Subcutaneous adipose tissue (tissue), 4 donors: ENCODE data around the gene SAXO2. TPM values are rescaled to one million over a fixed set of nuclear protein-coding genes. Genes with fewer than 3 reads are reported as not detected.

Experiments
- CTCF ChIP-seq: fragments of 450-650 bp; IDR thresholded peaks from one replicate; pipeline ENCODE4 v1.5.1; 2016; ENCODE audit warnings: low read depth, mild to moderate bottlenecking, control low read depth, antibody characterized with exemption, moderate library complexity
- total RNA-seq, 4 donors: library from RNA; depleted of rRNA; stranded (reverse); fragments of >200 nt; gene quantifications; one replicate each; pipeline ENCODE4 v1.1.0, GENCODE V29; 2016

SAXO2 gene
- total RNA-seq, 4 donors from 2014 or later, result 0.22 to 5.2 (median 0.68) TPM; not detected in 1

DNA sequence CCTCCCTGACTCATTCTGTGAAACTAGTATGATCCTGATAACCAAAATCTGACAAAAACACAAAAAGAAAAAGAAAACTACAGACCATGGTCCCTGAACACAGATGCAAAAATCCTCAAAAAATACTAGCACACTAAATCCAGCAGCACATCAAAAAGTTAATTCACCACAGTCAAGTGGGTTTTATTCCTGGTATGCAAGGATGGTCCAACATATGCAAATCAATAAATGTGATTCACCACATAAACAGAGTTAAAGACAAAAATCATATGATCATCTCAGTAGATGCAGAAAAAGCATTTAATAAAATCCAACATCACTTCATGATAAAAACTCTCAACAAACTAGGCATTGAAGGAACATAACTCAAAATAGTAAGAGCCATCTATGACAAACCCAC lies 12.8 kb downstream of the SAXO2 start:
- TF ChIP-seq CTCF, result no peak

DNA sequence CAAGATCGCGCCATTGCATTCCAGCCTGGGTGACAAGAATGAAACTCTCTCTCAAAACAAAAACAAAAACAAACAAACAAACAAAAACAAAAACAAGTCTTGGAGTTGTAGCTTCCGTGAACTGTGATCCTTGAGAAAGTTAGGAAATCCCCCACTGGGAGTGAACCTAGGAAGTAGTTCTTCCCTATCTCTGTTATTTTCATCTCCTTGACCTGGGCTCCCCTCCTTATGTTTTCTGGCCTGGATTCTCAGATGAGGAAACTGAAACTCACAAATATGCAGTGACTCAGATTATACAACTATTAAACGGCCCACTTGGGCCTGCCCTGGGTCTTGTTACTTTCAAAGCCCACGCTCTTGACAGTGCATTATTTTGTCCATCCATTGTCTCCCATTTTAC lies 29.7 kb downstream of the SAXO2 start:
- TF ChIP-seq CTCF, result no peak

GRCh38 chr15:82294061-82294690 lies 31.6 kb downstream of the SAXO2 start:
- no peak for TF ChIP-seq CTCF

DNA sequence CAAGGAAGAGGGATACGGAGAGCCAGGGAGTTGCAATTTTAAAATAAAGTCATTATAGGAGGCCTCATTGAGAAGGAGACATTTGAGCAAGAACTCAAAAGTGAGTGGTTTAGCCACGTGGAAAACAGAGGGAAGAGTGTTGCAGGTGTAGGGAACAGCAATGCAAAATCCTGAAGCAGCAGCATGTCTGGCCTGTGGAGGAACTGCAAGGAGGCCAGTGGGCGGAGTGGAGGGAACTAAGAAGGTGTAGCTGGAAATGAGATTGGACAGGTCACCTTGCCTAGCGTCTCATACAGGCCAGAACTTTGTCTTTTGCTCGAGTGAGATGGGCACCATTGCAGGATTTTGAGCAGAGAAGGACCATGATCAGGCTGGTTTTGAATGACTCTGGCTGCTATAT lies 34.9 kb downstream of the SAXO2 start:
- no peak for TF ChIP-seq CTCF

GRCh38 chr15:82298032-82298431 lies 35.4 kb downstream of the SAXO2 start:
- no peak for TF ChIP-seq CTCF

DNA sequence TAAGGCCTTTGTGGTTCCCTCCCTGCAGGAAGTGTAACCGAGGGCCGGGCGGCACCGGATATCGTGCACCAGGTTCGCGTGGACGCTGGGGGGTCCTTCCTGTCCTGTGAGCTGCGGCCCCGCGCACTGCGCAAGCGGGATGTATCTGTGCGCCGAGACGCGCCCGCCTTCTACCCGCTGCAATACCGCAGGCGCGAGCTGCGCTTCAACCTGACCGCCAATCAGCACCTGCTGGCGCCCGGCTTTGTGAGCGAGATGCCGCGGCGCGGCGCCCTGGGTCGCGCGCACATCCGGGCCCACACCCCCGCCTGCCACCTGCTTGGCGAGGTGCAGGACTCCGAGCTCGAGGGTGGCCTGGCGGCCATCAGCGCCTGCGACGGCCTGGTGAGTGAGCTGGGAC lies 35.9 kb downstream of the SAXO2 start:
- no peak for TF ChIP-seq CTCF

DNA sequence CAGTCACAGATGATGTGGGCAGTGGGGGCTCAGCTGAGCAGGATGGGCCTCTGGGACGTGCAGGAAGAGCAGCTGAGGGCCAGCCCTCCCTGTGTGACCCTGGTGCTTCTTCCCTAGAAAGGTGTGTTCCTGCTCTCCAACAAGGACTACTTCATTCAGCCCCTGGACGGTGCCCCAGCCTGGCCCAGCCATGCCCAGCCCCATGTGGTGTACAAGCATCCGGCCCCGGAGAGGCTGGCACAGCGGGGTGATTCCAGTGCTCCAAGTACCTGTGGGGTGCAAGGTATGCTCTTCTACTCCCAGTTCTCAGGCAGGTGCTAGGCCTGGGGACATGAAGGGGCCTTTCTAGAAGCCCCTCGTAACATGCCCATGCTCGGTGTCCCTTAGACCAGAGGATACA lies 38.3 kb downstream of the SAXO2 start:
- TF ChIP-seq CTCF, result no peak
